GM12865 (cell line): ENCODE measurements around the gene ABCA5.

Source experiments
- DNase-seq: peaks from one replicate; pipeline ENCODE4 v3.0.0; 2010; ENCODE audit warnings: low read depth
- H3K4me3 ChIP-seq: 2 replicates; pipeline ENCODE4 v1.5.1; 2011; ENCODE audit warnings: mild to moderate bottlenecking, low read depth, low read length, control low read depth
- TF ChIP-seq, protein P1 (sequence below): IDR thresholded peaks from 2 replicates; pipeline ENCODE4 v1.5.1; 2011; ENCODE audit warnings: low read length, control low read depth, low read depth, inconsistent platforms; ENCODE audit not compliant: insufficient read depth; ENCODE audit errors: missing control alignments

The ABCA5 gene

DNA sequence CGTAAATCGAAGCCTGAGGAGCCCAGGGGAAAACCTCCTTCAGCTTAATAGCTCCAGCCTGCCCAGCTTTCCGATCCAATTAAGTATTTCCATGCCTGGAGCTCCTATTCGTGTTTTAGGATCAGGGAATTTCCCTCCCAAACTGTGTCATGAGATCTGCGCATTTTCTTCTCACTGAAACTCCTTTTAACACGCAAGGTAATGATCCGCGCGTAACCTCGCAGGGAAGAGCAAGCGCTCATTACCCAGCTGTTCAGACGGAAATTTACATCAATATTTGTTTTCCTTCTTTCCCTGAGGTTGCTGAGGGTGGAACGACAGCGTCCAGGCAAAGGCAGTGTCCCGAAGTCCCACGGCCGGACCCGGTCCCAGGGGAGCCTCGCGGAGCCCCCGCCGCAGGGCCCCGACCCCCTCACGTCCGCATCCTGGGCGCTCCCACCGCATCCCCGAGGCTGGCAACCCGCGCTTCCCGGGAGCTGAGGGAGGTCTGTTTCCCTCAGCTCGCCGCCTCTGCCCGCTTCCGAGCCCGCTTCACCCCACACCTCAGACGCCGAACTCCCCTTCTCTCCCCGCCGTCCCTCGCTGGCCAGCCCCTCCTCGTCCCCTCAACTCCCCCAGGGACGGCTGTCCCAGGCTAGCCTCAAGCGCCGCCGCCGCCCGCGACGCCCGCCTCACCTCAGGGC, 415 bp downstream of the ABCA5 start:
- DNase-seq, result peak; percentile 49

DNA sequence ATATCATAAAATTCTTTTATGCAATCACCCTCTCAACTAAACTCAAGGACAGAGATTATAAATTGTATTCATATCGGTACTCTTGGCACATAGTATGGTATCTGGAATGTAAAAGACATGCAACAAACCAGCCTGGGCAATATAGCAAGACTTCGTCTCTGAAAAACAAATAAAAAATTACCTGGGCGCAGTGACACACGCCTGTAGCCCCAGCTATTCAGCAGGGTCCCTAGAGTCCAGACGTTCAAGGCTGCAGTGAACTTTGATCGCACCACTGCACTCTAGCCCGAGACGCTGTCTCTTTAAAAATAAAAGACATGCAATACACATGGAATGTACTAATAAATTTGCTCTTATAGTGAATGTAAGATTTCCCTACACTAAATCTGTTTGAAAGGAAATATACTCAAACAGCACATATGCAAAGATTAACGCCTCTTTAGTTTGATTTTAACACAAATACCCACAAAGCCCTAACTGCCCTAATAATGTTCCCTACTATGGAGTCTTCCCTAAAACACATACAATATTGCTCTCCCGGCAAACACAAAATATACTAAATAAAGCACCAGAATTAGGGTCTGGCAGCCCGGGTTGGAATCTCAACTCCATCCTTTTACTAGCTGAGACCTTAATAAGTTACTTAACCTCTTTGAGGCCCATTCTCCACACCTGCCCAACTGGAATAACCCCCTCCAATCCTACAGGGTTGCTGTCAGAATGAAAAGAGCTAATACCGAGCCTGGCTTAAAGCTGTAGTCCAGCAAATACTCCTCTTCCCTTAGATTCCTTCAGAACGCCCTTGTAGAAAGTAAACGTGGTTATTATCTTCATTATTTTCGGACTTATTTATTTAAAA, 1.2 kb downstream of the ABCA5 start:
- peak; percentile 4 for DNase-seq
- H3K4me3 ChIP-seq, result peak overlapping the region; percentile 84
- TF ChIP-seq, protein P1, sequence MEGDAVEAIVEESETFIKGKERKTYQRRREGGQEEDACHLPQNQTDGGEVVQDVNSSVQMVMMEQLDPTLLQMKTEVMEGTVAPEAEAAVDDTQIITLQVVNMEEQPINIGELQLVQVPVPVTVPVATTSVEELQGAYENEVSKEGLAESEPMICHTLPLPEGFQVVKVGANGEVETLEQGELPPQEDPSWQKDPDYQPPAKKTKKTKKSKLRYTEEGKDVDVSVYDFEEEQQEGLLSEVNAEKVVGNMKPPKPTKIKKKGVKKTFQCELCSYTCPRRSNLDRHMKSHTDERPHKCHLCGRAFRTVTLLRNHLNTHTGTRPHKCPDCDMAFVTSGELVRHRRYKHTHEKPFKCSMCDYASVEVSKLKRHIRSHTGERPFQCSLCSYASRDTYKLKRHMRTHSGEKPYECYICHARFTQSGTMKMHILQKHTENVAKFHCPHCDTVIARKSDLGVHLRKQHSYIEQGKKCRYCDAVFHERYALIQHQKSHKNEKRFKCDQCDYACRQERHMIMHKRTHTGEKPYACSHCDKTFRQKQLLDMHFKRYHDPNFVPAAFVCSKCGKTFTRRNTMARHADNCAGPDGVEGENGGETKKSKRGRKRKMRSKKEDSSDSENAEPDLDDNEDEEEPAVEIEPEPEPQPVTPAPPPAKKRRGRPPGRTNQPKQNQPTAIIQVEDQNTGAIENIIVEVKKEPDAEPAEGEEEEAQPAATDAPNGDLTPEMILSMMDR, result no peak

More for the DNA sequence above, 415 bp downstream of the ABCA5 start:
- TF ChIP-seq, protein P1, result no peak
- H3K4me3 ChIP-seq, result peak overlapping the region; percentile 84

DNA sequence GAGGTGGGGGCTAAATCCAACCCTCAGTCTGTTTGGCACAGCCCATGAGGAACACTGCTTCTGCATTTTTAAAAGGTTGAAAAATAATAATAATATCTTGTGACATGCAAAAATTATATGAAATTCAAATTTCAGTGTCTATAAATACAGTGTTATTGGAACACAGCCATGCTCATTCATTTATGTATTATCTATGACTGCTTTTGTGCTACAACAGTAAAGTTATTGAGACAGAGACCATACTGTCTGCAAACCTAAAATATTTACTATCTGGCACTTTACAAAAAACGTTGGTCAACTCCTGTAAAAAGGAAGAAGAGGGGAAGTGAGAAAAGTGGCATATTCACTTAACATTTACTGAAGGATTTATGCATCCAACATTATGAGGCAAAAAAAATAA, 3.1 kb downstream of the ABCA5 start:
- no peak for DNase-seq
- TF ChIP-seq, protein P1, result no peak
- no peak overlapping the region for H3K4me3 ChIP-seq

DNA sequence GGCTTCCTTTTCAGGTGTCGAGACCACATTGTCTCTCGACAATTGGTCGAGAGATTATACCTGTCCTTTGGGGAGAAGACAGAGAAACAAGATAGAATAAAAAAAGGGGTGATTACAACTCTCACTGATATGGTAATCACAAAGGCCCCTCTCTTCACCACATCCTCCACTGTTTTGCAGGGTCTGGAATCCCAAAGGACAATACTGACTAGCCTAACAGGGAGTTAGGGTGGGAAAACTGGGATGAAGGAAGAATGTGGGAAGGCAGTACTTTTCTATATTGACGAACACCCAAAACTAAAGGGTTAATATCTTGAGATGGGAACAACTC, 6.1 kb downstream of the ABCA5 start:
- H3K4me3 ChIP-seq, result no peak overlapping the region
- no peak for DNase-seq
- TF ChIP-seq, protein P1, result no peak

DNA sequence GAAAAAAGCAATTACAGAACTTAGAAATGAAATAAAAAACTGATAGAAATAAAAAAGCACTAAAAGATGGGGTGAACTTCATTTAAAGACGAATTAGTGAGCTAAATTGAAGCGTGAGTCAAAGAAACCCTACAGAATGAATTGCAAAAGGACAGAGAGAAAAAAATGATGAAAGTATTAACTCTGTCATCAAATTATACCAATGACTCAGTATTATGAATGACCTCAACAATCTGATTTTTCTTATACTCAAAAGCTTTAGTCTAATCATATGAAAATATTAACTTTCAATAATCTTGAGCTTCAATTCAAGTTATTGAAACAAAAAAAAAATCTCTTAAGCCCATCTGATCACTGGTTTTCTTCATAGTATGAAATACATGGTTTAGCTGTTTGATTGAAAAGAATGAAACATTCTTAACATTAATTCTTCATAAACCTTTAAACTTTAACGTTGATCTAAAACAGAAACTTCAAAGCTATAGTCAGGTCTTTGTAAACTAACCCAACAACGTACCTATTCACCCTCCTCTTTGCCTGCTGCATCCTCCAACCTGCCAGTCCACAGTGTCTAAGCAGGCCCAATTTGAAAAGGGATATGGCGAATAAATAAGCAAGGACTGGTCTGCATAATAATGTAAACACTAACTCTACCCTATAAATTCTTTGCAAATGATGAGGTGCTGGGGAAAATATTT, 6.6 kb downstream of the ABCA5 start:
- no peak overlapping the region for H3K4me3 ChIP-seq
- no peak for DNase-seq
- TF ChIP-seq, protein P1, result no peak

DNA sequence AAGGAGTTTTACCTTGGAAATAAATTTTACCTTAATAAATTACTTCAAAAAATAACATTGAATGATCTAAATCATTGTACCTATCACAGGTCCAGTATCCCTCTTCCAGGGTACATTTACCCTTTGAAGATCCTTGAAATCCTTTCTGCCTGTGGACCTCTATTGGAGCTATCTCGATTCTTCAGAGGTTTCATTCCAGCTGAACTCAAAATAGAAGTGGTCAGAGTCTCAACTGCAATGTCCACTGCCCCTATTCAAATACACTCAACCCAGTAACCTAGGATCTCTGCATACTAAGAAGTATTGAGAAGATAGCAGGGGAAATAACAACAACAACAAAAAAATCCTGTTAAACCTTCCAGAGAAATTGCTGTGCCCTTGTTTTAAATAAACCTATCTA, 9.3 kb downstream of the ABCA5 start:
- no peak overlapping the region for H3K4me3 ChIP-seq

More for the DNA sequence above, 9.3 kb downstream of the ABCA5 start:
- no peak for DNase-seq
- TF ChIP-seq, protein P1, result no peak
